LoVo (cell line): ENCODE data around the gene LXN.
"Not testable (repeated sequence)": the region's sequence is repeated elsewhere in the genome, so short reads cannot be mapped to it uniquely, and the experiment has no call there.

Experiments used
- DNase-seq: peaks from one replicate; pipeline ENCODE4 v3.0.0-alpha.2; 2016; ENCODE audit warnings: low spot score

LXN gene

DNA sequence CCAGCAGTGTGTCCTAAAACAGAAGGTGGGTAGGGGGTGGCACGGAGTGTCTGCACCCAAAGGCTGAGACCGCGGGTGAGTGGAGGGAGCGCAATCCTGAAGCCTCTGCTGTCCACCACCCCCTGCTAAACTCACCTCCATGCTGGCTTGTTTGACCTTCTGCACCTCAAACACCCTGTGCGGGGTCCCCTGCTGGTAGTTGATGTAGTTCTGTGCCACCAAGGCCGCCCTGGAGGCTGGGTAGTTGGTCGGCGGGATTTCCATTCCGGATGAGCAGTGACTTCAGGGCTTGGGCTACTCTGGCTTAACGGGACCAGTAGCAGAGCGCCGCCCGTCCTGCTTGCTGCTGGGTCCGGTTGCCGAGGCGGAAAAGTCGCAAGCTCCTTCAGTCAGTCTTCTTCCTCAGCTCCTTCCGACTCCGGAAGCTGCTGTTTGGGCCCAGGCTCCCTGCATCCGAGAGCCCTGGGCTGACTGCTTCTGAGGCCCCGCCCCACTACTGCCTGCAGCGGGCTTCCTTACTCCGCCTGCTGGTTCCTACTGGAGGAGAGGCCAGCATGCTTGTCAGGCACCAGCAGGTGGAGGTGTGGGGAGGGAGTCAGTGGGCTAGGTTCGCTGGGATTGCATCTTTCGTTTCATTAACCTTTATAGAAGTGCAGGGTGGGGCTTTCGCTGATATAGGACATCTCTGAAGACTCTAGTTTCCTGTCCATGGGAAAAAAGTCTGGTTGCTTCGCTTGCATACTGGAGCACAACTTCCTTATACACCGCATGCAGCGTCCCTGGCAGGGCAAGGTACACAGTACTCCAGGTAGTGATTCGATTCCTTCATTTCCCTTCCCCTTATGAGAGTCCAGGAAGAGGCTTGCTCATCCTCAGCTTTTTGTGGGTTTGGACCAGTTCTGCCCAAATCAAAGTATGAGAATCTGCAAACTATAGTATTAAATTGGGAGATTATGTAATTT, at the start of gene LXN:
Gene LXN (minus strand): TSS at position 434 of the 962 bp plus-strand sequence. CDS start 170 bp downstream, at position 264.
- DNase-seq = peak; percentile 90

GRCh38 chr3:158722108-158722507, 49.7 kb upstream of the LXN start:
- no peak for DNase-seq

DNA sequence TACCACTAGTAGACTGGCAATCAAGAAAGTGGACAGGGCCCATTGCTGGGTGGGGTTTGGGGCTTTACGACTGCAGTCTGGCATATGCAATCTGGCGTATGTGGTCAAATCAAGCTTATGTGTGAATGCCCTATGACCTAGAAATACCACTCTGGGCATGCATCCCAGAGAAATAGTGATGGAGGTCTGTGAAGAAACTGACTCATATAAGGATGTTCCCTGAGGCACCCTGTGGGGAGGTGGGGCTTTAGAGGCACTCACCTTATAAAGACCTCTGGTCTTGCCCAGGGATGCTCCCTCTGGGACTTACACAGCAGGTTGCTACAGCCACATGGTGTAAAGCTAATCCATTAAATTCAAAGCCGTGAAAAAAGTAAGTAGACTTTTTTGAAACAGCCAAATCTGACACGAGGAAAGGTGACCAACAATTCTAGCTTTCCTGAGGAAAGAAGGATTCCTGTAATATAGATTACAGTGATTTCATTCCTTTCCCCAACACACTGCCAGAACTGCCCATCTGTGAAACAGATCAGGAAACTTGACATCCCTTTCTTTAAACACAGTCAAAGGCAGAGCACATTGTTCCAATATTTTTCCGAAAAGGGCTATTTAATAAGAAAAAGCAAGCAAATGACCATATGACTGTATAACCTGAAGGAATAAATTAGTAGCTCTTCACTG, 46.2 kb upstream of the LXN start:
- peak; percentile 89 for DNase-seq

DNA sequence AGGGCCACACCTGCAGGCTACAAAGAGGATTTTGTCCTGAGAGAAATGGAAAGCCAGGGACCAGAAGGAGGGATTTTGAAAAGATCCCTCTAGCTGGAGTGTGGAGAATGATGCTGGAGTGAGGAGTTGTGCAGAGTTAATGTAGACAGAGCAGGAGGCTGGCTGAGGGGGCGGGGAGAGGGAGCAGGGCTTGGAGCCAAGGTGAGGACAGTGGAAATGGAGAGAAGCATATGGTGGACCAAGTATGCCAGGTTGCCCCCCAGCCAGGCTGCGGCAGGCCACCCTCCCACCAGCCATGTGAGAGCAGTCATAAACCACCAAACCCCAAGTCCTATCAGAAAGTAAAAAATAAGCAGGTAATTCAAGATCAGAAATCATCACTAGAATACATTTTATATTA, 45.1 kb upstream of the LXN start:
- no peak for DNase-seq

- no peak for DNase-seq
Observed at GRCh38 chr3:158713094-158713499, 40.6 kb upstream of the LXN start.

DNA sequence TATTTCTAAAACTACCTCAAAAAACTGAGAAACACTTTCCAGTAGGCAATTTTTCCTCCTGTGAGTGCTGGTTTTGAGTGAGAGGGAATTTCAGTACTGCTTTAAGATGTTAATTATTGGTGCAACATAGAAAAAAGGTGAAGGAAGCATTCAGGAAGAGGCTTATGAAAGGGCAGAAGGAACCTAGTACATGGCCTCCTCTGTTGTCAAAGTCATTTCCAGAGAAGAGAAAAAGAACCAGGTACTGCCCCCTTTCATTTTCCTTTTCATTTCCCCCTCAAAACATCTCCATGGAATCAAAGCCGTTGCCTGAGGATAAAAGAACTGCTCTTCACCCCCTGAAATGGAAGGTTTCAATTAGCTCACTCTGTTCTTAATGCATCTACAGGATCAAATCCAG, 40.0 kb upstream of the LXN start:
- DNase-seq = no peak

DNA sequence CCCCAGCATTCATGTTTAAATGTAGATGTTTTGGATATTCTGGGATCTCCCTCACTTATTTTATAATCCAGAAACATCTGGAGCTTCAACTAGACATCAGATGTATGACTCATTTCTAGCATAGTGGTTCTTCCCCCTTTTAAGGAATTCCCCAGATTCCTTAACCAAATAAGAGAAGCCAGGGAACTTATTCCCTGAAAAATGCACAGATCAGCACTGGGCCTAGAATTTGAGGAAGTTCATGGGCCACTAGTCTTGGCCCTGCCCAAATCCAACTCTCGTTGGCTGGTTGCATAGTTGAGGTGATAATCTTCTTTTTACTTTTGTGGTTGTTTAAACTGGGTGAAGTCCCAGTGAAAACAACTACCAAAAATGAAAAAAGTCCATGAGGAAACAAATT, 39.4 kb upstream of the LXN start:
- DNase-seq = no peak

DNA sequence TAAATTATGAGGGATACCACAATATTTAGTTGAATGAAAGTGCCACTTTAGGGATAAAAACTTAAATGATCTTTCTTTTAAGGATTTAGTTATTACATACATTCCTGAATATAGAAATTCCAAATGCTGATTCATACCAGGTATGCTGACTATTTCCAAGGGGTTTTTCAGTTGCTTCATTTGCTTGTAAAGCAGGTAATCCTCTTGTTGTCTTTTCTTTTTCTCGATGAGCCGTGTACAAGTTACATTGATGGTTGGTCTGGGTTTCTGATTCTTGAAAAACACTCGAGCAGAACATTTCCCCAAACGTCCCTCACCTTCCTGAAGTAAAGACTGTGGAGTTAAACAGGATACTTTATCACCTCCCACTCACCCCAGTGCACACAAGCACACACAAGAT, 38.2 kb upstream of the LXN start:
- no peak for DNase-seq

GRCh38 chr3:158709666-158710083, 37.2 kb upstream of the LXN start:
- DNase-seq = peak; percentile 20

GRCh38 chr3:158703566-158703965, 31.1 kb upstream of the LXN start:
- DNase-seq = no peak

DNA sequence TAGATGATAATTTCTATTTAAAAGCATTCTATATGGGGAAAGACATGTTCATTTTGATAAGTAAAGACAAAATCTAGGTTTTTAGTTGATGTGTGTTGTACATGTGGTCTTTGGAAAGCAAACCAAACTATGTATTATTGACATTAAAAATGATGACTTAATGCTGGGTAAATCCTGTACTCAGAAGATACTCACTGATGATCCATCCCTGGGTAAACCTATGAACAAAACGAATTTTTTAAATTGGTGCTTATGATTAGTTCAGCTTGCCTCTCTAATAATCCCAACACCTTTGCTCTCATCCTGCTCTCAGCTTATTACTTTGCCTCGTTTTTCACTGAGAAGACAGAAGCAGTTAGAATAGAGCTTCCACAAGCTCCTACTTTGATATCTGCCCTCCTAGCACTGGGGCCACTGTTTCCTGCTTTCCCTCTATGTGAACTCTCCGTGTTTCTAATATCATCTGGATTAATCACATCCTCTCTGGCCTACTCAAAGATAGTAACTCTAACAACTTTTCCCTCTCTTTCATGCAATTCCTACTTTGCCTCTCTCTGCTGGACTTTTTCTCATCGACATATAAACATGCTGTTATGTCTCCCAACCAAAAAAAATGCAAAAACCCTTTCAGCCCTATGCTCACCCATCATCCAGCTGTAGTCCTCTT, 30.5 kb upstream of the LXN start:
- no peak for DNase-seq

GRCh38 chr3:158701420-158702065, 29.1 kb upstream of the LXN start:
- no peak for DNase-seq

GRCh38 chr3:158700559-158700958, 28.1 kb upstream of the LXN start:
- no peak for DNase-seq

DNA sequence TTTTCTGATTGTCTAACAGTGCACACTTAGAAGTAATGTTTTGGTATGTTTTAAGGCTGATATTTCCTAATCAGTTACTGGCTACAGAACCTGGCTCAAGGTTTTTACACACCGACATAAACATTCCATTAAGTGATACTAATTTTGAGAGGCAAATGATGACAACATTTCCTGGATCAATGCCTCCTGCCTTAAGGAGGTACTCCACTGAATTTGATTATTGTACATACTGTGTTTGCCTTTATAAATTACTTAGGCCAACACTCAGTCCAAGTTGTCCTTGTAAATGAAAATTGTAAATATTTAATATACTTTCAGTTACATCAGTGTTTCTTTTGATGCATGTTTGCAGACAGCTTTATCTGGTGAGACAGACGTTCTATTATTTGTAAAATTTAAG, 24.2 kb upstream of the LXN start:
- DNase-seq = no peak

GRCh38 chr3:158693866-158694456, 21.5 kb upstream of the LXN start:
- DNase-seq = not testable (repeated sequence)

DNA sequence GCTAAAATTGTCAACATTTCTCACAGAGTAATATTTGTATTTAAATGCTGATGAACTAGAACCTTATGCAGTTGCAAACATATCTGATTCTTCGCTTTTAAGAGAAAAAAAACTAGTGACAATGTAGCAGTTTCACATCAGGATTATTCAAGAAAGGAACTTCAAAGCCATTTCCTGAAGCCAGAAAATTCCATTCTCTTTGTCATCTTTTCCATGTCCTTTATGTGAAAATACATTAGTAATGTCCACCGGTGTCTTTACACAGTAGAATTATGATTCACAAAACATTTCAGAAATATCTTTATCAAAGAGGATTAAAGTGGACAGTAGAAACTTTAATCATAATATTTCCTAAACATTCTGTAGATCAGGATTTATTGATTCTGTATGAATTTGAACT, 12.7 kb upstream of the LXN start:
- no peak for DNase-seq

DNA sequence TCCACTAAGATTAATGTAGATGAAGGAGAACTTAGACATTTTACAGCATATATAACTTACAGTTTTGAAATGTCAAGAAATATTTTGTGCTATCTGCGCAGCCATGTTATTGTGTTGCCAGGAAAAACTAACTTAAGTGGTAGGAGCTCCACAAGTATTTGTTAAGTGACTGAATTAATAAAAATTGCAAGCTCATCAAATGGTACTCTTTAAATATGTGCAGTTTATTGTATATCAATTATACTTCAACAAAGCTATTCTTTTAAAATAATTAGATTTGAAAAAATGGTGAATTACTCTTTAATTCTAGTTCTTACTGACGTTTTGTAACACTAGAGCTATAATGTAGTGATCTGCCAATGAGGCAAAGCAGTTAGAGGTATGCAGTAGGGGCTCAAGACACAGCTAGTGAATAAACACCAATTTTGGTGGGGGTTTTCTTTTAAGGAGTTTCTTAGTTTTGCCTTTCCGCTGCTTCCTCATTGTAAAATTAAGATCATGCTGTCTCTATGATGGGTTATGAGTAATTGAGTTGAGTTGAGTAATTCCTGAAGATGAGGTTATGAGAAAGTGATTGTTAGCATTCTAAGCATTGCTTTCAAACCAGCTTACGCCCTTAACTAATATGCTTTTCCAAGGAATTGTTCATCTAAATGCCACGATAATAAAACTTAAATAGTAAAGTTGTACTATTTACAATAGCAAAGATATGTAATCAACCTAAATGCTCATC, 10.9 kb upstream of the LXN start:
- no peak for DNase-seq

GRCh38 chr3:158680861-158681260, 8.4 kb upstream of the LXN start:
- no peak for DNase-seq

DNA sequence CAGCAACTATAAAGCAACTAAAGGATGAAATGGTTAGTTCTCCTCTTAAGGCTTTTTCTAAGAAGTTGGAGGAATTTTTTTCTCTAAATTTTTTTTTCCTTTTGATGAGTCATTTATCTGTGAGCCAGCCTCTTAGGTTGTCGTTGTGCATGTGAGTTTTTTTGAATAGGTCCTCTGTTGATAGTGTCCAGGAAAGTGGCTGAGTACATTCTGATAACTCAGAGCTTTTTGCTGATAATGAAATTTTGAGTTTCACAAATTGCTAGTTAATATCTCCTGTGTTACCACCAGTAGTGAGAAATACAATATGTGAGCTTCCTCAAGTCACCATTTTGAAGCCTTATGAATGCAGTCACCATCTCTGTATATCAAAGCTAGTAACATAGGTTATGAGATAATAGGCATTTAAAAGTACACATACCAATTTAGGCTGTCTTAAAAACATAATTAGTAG, 7.1 kb upstream of the LXN start:
- DNase-seq = no peak

- DNase-seq = no peak
Observed at GRCh38 chr3:158678687-158679086, 6.2 kb upstream of the LXN start.

DNA sequence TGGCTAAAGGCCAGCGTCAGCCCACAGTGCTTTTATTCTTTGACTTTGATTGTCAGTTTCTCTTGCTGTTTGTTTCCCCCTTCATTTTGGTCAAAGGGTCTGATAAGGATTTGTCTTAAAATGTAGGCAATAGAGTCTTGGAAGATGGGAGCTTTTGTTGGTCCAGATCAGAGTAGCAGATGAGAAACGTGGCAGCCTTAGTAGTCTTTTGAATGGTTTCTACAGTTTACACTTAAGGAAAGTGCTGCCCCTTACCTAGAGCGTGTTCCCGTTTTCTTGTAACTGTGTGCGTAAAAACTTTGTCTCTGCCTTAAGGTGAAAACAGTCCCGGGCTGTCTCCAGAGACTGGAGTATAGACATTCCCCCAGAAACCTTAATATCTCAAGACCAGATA, 630 bp downstream of the LXN start:
- no peak for DNase-seq
